ENCODE data around the gene CHIT1. TPM values are rescaled to one million over a fixed set of nuclear protein-coding genes. Genes with fewer than 3 reads are reported as not detected.

CHIT1 gene
- not detected in 2 replicates for total RNA-seq

DNA sequence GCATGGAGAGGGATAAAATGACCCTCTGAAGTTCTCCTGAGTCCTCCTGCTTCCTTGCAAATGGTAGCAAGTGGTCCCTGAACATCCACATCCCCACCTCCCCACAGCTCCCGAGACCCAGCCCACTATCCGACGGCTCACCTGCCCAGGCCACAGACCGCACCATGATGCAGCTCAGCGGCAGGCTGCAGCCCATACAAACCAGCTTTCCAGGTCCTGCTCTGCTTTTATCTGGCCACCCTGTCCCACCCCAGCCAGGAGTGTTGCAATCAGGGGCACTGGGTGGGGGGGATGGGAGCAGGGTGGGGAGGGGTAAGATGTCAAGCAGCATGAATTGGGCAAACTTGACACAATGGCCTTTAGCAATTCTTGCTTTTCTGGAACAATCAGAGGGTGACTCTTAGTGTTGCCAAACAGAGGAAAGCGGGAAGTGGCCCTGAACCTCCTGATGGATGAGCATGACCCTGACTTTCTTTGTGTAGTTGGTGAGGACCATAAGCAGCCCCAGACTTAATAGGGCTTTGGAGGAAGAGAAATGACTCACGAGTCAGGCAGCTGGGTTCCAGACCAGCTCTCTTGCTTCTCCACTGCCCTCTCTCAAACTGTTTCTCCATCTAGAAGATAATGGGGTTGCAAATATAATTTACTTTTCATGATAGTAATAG, at the start of gene CHIT1:
TSS of gene CHIT1 (minus strand) at position 203 of the 665 bp plus-strand sequence. CDS start at position 166, 37 bp downstream.

DNA sequence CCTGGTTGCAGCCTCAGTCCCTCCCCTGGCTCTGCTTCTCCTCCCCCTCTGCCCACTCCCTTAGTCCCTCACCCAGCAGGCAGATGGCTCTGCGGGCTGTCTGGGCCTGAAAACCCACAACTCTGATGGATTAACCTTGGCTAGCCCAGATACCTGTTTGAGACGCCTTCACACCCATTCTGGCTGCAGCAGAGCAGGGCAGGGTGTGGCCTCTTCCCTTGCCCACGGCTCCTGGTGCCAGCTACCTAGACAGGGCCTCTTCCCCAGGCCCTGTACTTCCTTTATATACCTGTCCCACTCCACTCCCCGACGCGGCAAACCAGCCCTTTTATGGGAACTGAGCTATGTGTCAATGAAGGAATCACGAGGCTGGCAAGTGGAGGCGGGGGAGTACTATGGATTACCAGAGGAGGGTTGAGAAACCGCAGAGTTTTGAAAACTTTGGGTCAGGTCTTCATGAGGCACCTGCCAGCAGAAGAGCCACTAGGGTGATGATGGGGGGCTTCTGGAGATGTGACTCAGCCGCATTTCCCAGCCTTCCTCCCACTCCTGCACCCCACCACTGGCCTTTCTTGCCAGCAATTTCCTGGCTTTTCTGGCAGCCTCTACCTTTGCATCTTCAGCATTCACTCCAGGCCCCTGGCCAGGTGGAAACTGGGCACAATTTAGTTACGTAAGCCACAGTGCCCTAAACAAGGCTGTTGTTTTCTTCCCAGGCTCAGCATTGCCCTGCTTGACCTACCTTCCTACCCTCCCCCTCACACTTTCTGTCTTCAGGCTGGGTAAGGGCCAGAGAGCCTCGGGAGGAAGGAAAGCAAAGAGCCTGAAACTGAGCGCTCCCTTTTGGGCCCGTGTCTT, 42.8 kb downstream of the CHIT1 start, which contains the start of gene CHI3L1:
TSS of gene CHI3L1 (minus strand) at position 259 of the 858 bp plus-strand sequence. CDS start at position 178, 81 bp downstream.

DNA sequence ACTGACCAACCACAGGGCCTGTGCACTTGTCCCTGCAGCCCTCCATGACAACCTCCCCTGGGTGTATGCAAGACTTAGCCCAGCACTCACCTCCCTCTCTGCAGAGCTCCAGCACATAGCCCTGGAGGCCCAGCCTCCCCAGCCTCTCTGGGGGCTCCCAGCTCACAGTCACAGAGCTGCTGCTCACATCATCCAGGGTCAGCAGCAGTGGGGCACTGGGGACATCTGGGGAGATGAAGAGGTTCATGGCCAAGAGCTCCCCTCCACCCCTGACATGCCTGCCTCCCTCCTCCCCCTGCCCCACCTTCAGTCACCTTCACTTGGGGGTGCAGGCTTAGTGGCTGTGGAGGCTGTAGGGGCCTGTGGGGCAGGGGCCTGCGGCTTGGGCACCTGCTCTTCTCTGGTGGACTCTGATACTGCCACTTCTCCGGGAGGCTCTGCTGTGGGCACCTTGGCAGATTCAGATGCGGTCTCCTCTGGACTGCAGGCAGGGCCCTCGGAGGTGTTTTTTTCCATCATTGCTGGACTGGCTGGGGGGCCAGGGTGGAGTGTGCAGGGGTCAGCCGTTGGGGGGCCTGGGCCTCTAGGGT, 54.1 kb downstream of the CHIT1 start, which contains the start of gene MYBPH:
TSS of gene MYBPH (minus strand) at position 590 of the 590 bp plus-strand sequence. CDS start at position 519, 71 bp downstream.

Other genes starting within 250 kb of the CHIT1 start
- 90.4 and 102 TPM in 2 replicates for gene TMEM183A, start 222.3 kb downstream of the CHIT1 start, total RNA-seq
- 2.3 and 7.0 TPM in 2 replicates for gene PPFIA4, start 203.2 kb downstream of the CHIT1 start, total RNA-seq
- gene MYOG, start 143.7 kb downstream of the CHIT1 start, total RNA-seq = not detected in 2 replicates
- gene ADORA1, start 101.9 kb downstream of the CHIT1 start, total RNA-seq = 0.37 and 0.59 TPM in 2 replicates
- 0.37 and 0.39 TPM in 2 replicates for gene MYBPH, start 53.8 kb downstream of the CHIT1 start, total RNA-seq
- 4.5 and 78.6 TPM in 2 replicates for gene CHI3L1, start 43.0 kb downstream of the CHIT1 start, total RNA-seq
- 6.8 and 9.9 TPM in 2 replicates for gene BTG2, start 75.8 kb upstream of the CHIT1 start, total RNA-seq
- 0.59 and 3.3 TPM in 2 replicates for gene FMOD, start 121.4 kb upstream of the CHIT1 start, total RNA-seq
- under 0.01 and 0.37 TPM in 2 replicates for gene PRELP, start 246.1 kb upstream of the CHIT1 start, total RNA-seq